Measurements from ENCODE around the gene CZIB. TPM values are rescaled to one million over a fixed set of nuclear protein-coding genes. Genes with fewer than 3 reads are reported as not detected.

Gene CZIB
- total RNA-seq, 1 experiment from 2014 or later = 43.1 TPM

DNA sequence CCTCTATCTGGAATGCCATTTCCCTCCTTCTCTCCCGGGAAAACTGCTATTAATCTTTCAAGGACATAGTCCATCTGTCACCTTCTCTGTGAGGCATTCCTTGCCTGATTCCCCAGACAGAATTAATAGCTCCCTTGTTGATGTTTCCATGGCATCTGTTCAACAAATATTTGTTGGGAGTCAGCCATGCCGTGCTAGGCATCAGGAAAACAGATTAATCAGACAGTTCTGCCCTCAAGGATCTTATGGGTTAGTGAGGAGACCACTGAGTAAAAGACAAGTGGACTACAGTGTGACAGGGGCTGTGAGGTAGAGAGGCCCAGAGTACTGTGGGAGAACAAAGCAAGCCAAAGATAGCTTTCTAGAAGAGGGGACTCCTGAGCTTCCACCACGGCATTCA is 29.3 kb upstream of the CZIB start:
- Histone ChIP-seq H3K27me3 (ENCODE audit: insufficient read depth, low read length) (no peaks in the 10 kb centered on the region), H3K9ac (ENCODE audit: low read length) (no peak overlapping the region), H3K4me1 (ENCODE audit: control insufficient read depth in 1 of 2, insufficient read depth in 2 of 2, low read length in 2 of 2) (no peaks in the 10 kb centered on the region), H3K36me3 (ENCODE audit: control insufficient read depth in 1 of 2, insufficient read depth in 2 of 2, low read length in 2 of 2) (peaks cover 28 to 41% of the 10 kb centered on the region in 2 experiments), H3K27ac (ENCODE audit: low read depth, low read length) (no peak overlapping the region), H3K9me2 (ENCODE audit: insufficient read depth) (no peaks in the 10 kb centered on the region), H4K20me1 (ENCODE audit: insufficient read depth) (no peaks in the 10 kb centered on the region), H3K4me2 (ENCODE audit: low read length) (no peak overlapping the region), H3K9me3 (ENCODE audit: control insufficient read depth in 1 of 2, insufficient read depth in 1 of 2, low read depth in 1 of 2, low read length in 2 of 2) (no peaks in the 10 kb centered on the region), H2AFZ (ENCODE audit: low read depth, low read length, poor library complexity, severe bottlenecking) (no peak overlapping the region), H3K79me2 (ENCODE audit: insufficient read depth, low read length) (no peaks in the 10 kb centered on the region), H3K4me3 (replicated peaks in 1 of 2; ENCODE audit: low read depth in 1 of 2, low read length in 2 of 2) (no peak overlapping the region)
- ATAC-seq = no peak
- intact Hi-C loops (cut with micrococcal nuclease) = no loop called here
- CTCF ChIA-PET = no interaction called here
- POLR2A ChIA-PET = no interaction called here
- DNase-seq (ENCODE audit: low read depth, low spot score) = no peak
- TF ChIP-seq CBX3 (IDR thresholded peaks at IDR 0.05; ENCODE audit: low read depth) (no peak), FOSL1 (IDR thresholded peaks at IDR 0.05; ENCODE audit: low read depth) (no peak), SP1 (IDR thresholded peaks at IDR 0.05; ENCODE audit: low read depth) (no peak), TCF7L2 (IDR thresholded peaks at IDR 0.05; ENCODE audit: borderline replicate concordance, extremely low read depth, insufficient read depth, insufficient read length) (no peak), SRF (IDR thresholded peaks at IDR 0.05; ENCODE audit: low read depth) (no peak), POLR2A (IDR thresholded peaks at IDR 0.05; ENCODE audit: borderline replicate concordance, extremely low read depth, insufficient read depth, insufficient read length) (no peak), CEBPB (IDR thresholded peaks at IDR 0.05; ENCODE audit: low read depth) (no peak)
- BruUV-seq (replicated peaks) = no TSS peak
- RAD21 ChIA-PET (ENCODE audit: low non-redundant PET in 1 of 2, low total read pairs in 2 of 2, uncharacterized antibody in 2 of 2, unreplicated experiment in 2 of 2) = no interaction called here

GRCh38 chr1:53246261-53247134 is 26.1 kb upstream of the CZIB start:
- peaks cover 19 to 26% of the 10 kb centered on the region in 2 experiments for H3K36me3 ChIP-seq (ENCODE audit: control insufficient read depth in 1 of 2, insufficient read depth in 2 of 2, low read length in 2 of 2)
- CTCF ChIA-PET = no interaction called here
- no peaks in the 10 kb centered on the region for H4K20me1 ChIP-seq (ENCODE audit: insufficient read depth)
- ATAC-seq (no peak), DNase-seq (ENCODE audit: low read depth, low spot score) (no peak)
- RAD21 ChIA-PET (ENCODE audit: low non-redundant PET in 1 of 2, low total read pairs in 2 of 2, uncharacterized antibody in 2 of 2, unreplicated experiment in 2 of 2) = no interaction called here
- intact Hi-C loops (cut with micrococcal nuclease) = no loop called here
- no peak overlapping the region for H3K4me2 ChIP-seq (ENCODE audit: low read length)
- no peaks in the 10 kb centered on the region for H3K79me2 ChIP-seq (ENCODE audit: insufficient read depth, low read length)
- TF ChIP-seq YY1 (IDR thresholded peaks at IDR 0.05; ENCODE audit: extremely low read depth, insufficient replicate concordance, low read depth, low read length) (no peak), EGR1 (IDR thresholded peaks at IDR 0.05; ENCODE audit: low read depth) (no peak), POLR2AphosphoS5 (IDR thresholded peaks at IDR 0.05; ENCODE audit: low read depth, low read length) (no peak), SP1 (IDR thresholded peaks at IDR 0.05; ENCODE audit: low read depth) (no peak)
- H3K4me1 ChIP-seq (ENCODE audit: control insufficient read depth in 1 of 2, insufficient read depth in 2 of 2, low read length in 2 of 2) = no peaks in the 10 kb centered on the region
- H3K9me3 ChIP-seq (ENCODE audit: control insufficient read depth in 1 of 2, insufficient read depth in 1 of 2, low read depth in 1 of 2, low read length in 2 of 2) = no peaks in the 10 kb centered on the region
- no TSS peak for BruUV-seq (replicated peaks)
- no peaks in the 10 kb centered on the region for H3K9me2 ChIP-seq (ENCODE audit: insufficient read depth)
- no peak overlapping the region for H3K27ac ChIP-seq (ENCODE audit: low read depth, low read length)
- no peak overlapping the region for H3K4me3 ChIP-seq (replicated peaks in 1 of 2; ENCODE audit: low read depth in 1 of 2, low read length in 2 of 2)
- POLR2A ChIA-PET = interaction anchor here (0.9 kb wide), 1 partner anchor 8 kb away, joined by 3 read pairs; the partner anchor contains the start of gene MAGOH
- H2AFZ ChIP-seq (ENCODE audit: low read depth, low read length, poor library complexity, severe bottlenecking) = no peak overlapping the region
- no peaks in the 10 kb centered on the region for H3K27me3 ChIP-seq (ENCODE audit: insufficient read depth, low read length)
- no peak overlapping the region for H3K9ac ChIP-seq (ENCODE audit: low read length)

Measured in HCT116 (cell line).